Heart right ventricle (tissue), 16 donors: ENCODE data around the gene TSC22D1. TPM values are rescaled to one million over a fixed set of nuclear protein-coding genes. Genes with fewer than 3 reads are reported as not detected.

Experiments
- ATAC-seq, 8 donors: fragments of 200-7000 bp; cut with Tn5 transposase; one replicate each; pipeline ENCODE4 v1.9.1; 2020; ENCODE audit warnings: mild to moderate bottlenecking in 8 of 8, moderate library complexity in 8 of 8, moderate number of reproducible peaks in 1 of 8
- DNase-seq, 2 donors: peaks; one replicate each; pipeline ENCODE4 v3.0.0-alpha.2; 2020
- H3K27ac ChIP-seq, 10 donors: fragments of 200-600 bp; sonication (generic) in 2 of 10; one replicate each; pipeline versions ENCODE4 v1.5.0 to v1.8.0; 2020 to 2022; ENCODE audit warnings: mild to moderate bottlenecking in 3 of 10
- H3K27me3 ChIP-seq, 7 donors: fragments of 200-600 bp; one replicate each; pipeline ENCODE4 v1.8.0; 2021 to 2022; ENCODE audit warnings: mild to moderate bottlenecking in 2 of 7
- H3K36me3 ChIP-seq, 9 donors: fragments of 200-600 bp; sonication (generic) in 1 of 9; one replicate each; pipeline versions ENCODE4 v1.5.0 to v1.8.0; 2020 to 2022; ENCODE audit warnings: mild to moderate bottlenecking in 2 of 9
- H3K4me1 ChIP-seq, 9 donors: fragments of 200-600 bp; sonication (generic) in 1 of 9; one replicate each; pipeline versions ENCODE4 v1.5.0 to v1.8.0; 2020 to 2022; ENCODE audit warnings: mild to moderate bottlenecking in 4 of 9
- H3K4me3 ChIP-seq, 10 donors: fragments of 200-600 bp; sonication (generic) in 2 of 10; one replicate each; pipeline versions ENCODE4 v1.5.0 to v1.8.0; 2020 to 2022; ENCODE audit warnings: mild to moderate bottlenecking in 7 of 10, moderate library complexity in 2 of 10
- H3K9me3 ChIP-seq, 11 donors: fragments of 200-600 bp in 10 of 11; sonication (generic) in 2 of 11; one replicate each; pipeline versions ENCODE4 v1.5.0 to v1.8.0; 2013 to 2022; ENCODE audit warnings: mild to moderate bottlenecking in 2 of 11, control low read depth in 1 of 11, moderate library complexity in 1 of 11
- WGBS, 2 donors: extraction: QIAGEN DNeasy Blood & Tissue Kit; methylation state at CpG; one replicate each; pipeline ENCODE4 v1.1.7; 2013; ENCODE audit warnings: inconsistent platforms in 1 of 2; 5-methylcytosine and 5-hydroxymethylcytosine counted together
- intact Hi-C, 10 donors: fragments of 100-400 bp; cut with DNase I; formaldehyde crosslinking; loops; one replicate each; pipeline versions ENCODE4 v1.11.1 to v1.14.2; 2022
- polyA plus RNA-seq, 2 donors: library from polyadenylated mRNA; stranded (reverse); fragments of 200-250 nt; gene quantifications; one replicate each; pipeline ENCODE4 v1.2.3, GENCODE V29; 2013
- total RNA-seq, 10 donors: library from RNA; stranded (reverse); fragmentation: NEBNext Ultra II Directional in 3 of 10; extraction: Animal tissue kit (Norgen Biotek cat#: 25700) in 3 of 10; gene quantifications; one replicate each; pipeline versions ENCODE4 v1.2.1 to v1.2.4, GENCODE V29; 2021 to 2023
- TF ChIP-seq, protein P1 (sequence below), 9 donors: fragments of 200-600 bp; sonication (generic) in 2 of 9; IDR thresholded peaks; one replicate each; pipeline versions ENCODE4 v1.5.0 to v1.8.0; 2021 to 2022; ENCODE audit warnings: antibody characterized with exemption in 9 of 9, mild to moderate bottlenecking in 5 of 9, moderate library complexity in 1 of 9
- donor health status: Arrhythmogenic right ventricular cardiomyopathy.
- donor health status: ischemic (EF 13 %, LVEDD 7.1; RV severe dilation, severe dysfunction).
- donor health status: healthy with polysubstance abuse.
- donor health status: DM: no; HTN: yes; CAD: no.
- donor health status: DM: no; HTN: no; CAD: no.
- donor health status: ischemic (EF 25% LVEDD 6.9; RV normal size, moderate dysfunction).
- donor health status: ischemic (EF 25% LVEDD 5.7; RV mildly dilated, moderate dysfunction).
- donor health status: healthy.
- donor health status: DM: yes; HTN: yes; CAD: no.
- donor health status: Ischemic cardiomyopathy.
- donor health status: ischemic (EF 35%, LVEDD 5.7; RV mildly dilated, moderate dysfunction).
- donor health status: nonischemic (EF 11% LVEDD 7.7; RV severe dilation, severe dysfunction).
- donor health status: DM: yes; HTN: yes; CAD: no.
- donor health status: PGD.
- donor health status: ischemic (EF 29% LVEDD 5.4; RV normal size, mild dysfunction).
- donor health status: nonischemic (EF 23%, LVEDD 6.1; RV moderate dilation, normal function).

The TSC22D1 gene
- total and polyA plus RNA-seq, 12 donors, result 48.5 to 200 (median 113) TPM

DNA sequence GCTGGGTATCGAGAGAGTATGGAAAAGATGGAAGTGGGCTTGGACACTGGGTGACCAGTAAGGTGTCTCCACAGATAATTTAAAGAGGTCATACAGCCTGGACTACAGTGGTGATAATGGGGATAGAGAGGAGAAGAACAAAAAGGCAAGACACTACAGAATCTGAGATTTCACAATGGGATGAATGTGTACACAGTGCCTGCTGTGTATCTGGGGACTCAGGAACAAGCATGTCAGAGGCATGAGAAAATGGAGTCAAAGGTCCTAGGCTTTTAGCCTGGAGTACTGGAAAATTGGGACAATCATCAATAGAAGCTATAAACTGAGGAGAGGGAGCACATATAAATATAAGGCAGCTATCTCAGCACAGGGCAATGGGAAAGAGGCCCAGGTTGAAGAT is 69.4 kb downstream of the TSC22D1 start:
- no peaks in the 10 kb centered on the region for H3K9me3 ChIP-seq
- intact Hi-C loops, result no loop called here
- H3K4me1 ChIP-seq, result peaks cover 0 to 6% (median 0%) of the 10 kb centered on the region in 9 donors
- no peaks in the 10 kb centered on the region for H3K27me3 ChIP-seq
- H3K36me3 ChIP-seq, result peaks cover 0 to 5% (median 0%) of the 10 kb centered on the region in 9 donors
- no peak overlapping the region for H3K27ac ChIP-seq
- ATAC-seq, result no peak
- DNase-seq, result no peak
- H3K4me3 ChIP-seq, result no peak overlapping the region
- 100% methylated on average over 1 of the region's 1 CpG for WGBS, 2 donors
- TF ChIP-seq, protein P1, sequence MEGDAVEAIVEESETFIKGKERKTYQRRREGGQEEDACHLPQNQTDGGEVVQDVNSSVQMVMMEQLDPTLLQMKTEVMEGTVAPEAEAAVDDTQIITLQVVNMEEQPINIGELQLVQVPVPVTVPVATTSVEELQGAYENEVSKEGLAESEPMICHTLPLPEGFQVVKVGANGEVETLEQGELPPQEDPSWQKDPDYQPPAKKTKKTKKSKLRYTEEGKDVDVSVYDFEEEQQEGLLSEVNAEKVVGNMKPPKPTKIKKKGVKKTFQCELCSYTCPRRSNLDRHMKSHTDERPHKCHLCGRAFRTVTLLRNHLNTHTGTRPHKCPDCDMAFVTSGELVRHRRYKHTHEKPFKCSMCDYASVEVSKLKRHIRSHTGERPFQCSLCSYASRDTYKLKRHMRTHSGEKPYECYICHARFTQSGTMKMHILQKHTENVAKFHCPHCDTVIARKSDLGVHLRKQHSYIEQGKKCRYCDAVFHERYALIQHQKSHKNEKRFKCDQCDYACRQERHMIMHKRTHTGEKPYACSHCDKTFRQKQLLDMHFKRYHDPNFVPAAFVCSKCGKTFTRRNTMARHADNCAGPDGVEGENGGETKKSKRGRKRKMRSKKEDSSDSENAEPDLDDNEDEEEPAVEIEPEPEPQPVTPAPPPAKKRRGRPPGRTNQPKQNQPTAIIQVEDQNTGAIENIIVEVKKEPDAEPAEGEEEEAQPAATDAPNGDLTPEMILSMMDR (IDR thresholded peaks at IDR 0.05), result no peak

DNA sequence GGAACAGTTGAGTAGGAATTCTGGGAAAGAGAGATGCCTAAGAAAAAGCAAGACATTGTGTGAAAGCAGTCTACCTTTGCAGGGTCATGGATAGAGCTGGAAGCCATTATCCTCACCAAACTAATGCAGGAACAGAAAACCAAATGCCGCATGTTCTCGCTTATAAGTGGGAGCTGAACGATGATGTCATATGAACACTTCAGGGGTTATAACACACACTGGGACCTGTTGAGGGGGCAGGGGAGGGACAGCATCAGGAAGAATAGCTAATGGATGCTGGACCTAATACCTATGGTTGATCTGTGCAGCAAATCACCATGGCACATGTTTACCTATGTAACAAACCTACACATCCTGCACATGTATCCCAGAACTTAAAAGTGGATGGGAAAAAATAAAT is 69.9 kb downstream of the TSC22D1 start:
- peaks cover 0 to 6% (median 0%) of the 10 kb centered on the region in 9 donors for H3K4me1 ChIP-seq
- no peaks in the 10 kb centered on the region for H3K27me3 ChIP-seq
- no peak for DNase-seq
- H3K4me3 ChIP-seq, result no peak overlapping the region
- 98 to 99% methylated on average over 3 of the region's 3 CpGs for WGBS, 2 donors
- H3K27ac ChIP-seq, result no peak overlapping the region
- TF ChIP-seq, protein P1 (IDR thresholded peaks at IDR 0.05), result no peak
- no peak for ATAC-seq
- H3K9me3 ChIP-seq, result no peaks in the 10 kb centered on the region
- intact Hi-C loops, result no loop called here
- H3K36me3 ChIP-seq, result peaks cover 0 to 5% (median 0%) of the 10 kb centered on the region in 9 donors

- Histone ChIP-seq H3K4me3 (no peak overlapping the region), H3K9me3 (no peaks in the 10 kb centered on the region), H3K4me1 (peaks cover 0 to 8% (median 0%) of the 10 kb centered on the region in 9 donors), H3K27ac (no peak overlapping the region), H3K36me3 (no peaks in the 10 kb centered on the region), H3K27me3 (no peaks in the 10 kb centered on the region)
- intact Hi-C loops, result no loop called here
- DNase-seq (no peak), ATAC-seq (no peak)
- WGBS, 2 donors, result 82 to 83% methylated on average over 4 of the region's 4 CpGs
- TF ChIP-seq, protein P1 (IDR thresholded peaks at IDR 0.05), result no peak
Observed at GRCh38 chr13:44504116-44504515, 72.0 kb downstream of the TSC22D1 start.

DNA sequence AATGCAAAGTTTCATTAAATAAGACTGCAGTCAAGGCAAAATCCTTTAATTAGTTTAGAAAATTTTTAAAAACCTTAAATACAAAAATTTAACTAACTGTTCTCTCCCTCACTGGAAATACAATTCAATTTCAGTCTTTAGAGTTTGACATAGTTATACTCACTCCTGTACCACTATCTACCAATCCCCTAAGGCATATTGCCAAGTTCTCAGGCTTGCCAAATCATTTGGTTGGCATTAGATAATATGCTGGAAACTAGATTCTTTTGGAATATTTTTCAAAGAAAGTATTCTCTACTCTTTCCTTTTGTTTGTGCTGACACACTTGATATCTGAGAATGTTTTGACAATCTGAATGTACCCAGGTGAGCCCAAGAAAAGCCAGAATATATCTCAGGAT is 77.2 kb downstream of the TSC22D1 start:
- H3K4me1 ChIP-seq, result peaks cover 0 to 16% (median 4%) of the 10 kb centered on the region in 9 donors
- TF ChIP-seq, protein P1 (IDR thresholded peaks at IDR 0.05), result no peak
- intact Hi-C loops, result loop anchor here in 1 of 10 donors (5.0 kb wide), 1 partner anchor 78 kb away; the partner anchor contains the start of gene TSC22D1
- no peak for ATAC-seq
- DNase-seq, result no peak
- no peak overlapping the region for H3K27ac ChIP-seq
- peaks cover 0 to 16% (median 0%) of the 10 kb centered on the region in 11 donors for H3K9me3 ChIP-seq
- H3K36me3 ChIP-seq, result no peaks in the 10 kb centered on the region
- H3K27me3 ChIP-seq, result no peaks in the 10 kb centered on the region
- no peak overlapping the region for H3K4me3 ChIP-seq
